Mesendoderm (in vitro differentiated cells): ENCODE measurements around the gene ABI3BP.
"Not testable (repeated sequence)": the region's sequence is repeated elsewhere in the genome, so short reads cannot be mapped to it uniquely, and the experiment has no call there.

Experiments used
- DNase-seq: peaks from one replicate; pipeline ENCODE4 v3.0.0; 2013
- H2AK5ac ChIP-seq: 2 replicates; pipeline ENCODE4 v1.6.1; 2013; ENCODE audit warnings: low read length, inconsistent platforms
- H2BK120ac ChIP-seq: 2 replicates; pipeline ENCODE4 v1.6.1; 2013; ENCODE audit warnings: low read depth, mild to moderate bottlenecking, low read length, moderate library complexity, mixed read lengths
- H2BK15ac ChIP-seq: replicated peaks from 2 replicates; pipeline ENCODE4 v1.6.1; 2013; ENCODE audit warnings: low read depth, mild to moderate bottlenecking, moderate library complexity
- H2BK5ac ChIP-seq: 2 replicates; pipeline ENCODE4 v1.6.1; 2013; ENCODE audit warnings: low read length, inconsistent platforms
- H3K18ac ChIP-seq: 2 replicates; pipeline ENCODE4 v1.6.1; 2013; ENCODE audit warnings: mild to moderate bottlenecking, low read length, mixed read lengths
- H3K23ac ChIP-seq: one replicate; pipeline ENCODE4 v1.6.1; 2013; ENCODE audit warnings: low read length
- H3K27ac ChIP-seq: 2 replicates; pipeline ENCODE4 v1.5.1; 2013; ENCODE audit warnings: low read depth, mild to moderate bottlenecking, inconsistent platforms, low read length, moderate library complexity
- H3K27me3 ChIP-seq: 2 replicates; pipeline ENCODE4 v1.6.1; 2013; ENCODE audit warnings: low read length, control low read depth, mild to moderate bottlenecking, inconsistent platforms; ENCODE audit not compliant: insufficient read depth, poor library complexity
- H3K36me3 ChIP-seq: 2 replicates; pipeline ENCODE4 v1.6.1; 2013; ENCODE audit warnings: low read length, inconsistent platforms; ENCODE audit not compliant: control insufficient read depth, insufficient read depth
- H3K4ac ChIP-seq: one replicate; pipeline ENCODE4 v1.6.1; 2013; ENCODE audit warnings: low read depth, mild to moderate bottlenecking, low read length, moderate library complexity
- H3K4me1 ChIP-seq: 2 replicates; pipeline ENCODE4 v1.6.1; 2013; ENCODE audit warnings: low read depth, low read length, inconsistent platforms; ENCODE audit not compliant: control insufficient read depth
- H3K4me2 ChIP-seq: 2 replicates; pipeline ENCODE4 v1.6.1; 2013; ENCODE audit warnings: low read length
- H3K4me3 ChIP-seq: 2 replicates; pipeline ENCODE4 v1.5.1; 2013; ENCODE audit warnings: mild to moderate bottlenecking, low read length
- H3K56ac ChIP-seq: one replicate; pipeline ENCODE4 v1.6.1; 2013; ENCODE audit warnings: low read length
- H3K79me1 ChIP-seq: 2 replicates; pipeline ENCODE4 v1.6.1; 2013; ENCODE audit warnings: low read length, inconsistent platforms
- H3K79me2 ChIP-seq: 2 replicates; pipeline ENCODE4 v1.6.1; 2013; ENCODE audit warnings: mild to moderate bottlenecking, low read length; ENCODE audit not compliant: control insufficient read depth, insufficient read depth
- H3K9ac ChIP-seq: 2 replicates; pipeline ENCODE4 v1.6.1; 2013; ENCODE audit warnings: low read length, inconsistent platforms
- H4K5ac ChIP-seq: one replicate; pipeline ENCODE4 v1.6.1; 2013; ENCODE audit warnings: low read length
- H4K8ac ChIP-seq: one replicate; pipeline ENCODE4 v1.6.1; 2013; ENCODE audit warnings: low read depth, mild to moderate bottlenecking, control low read depth, low read length, moderate library complexity
- WGBS: extraction: QIAGEN DNeasy Blood & Tissue Kit; methylation state at CpG from one replicate; pipeline ENCODE4 v1.1.7; 2013; ENCODE audit warnings: low lambda C conversion rate, missing lambda C conversion rate; ENCODE audit not compliant: insufficient coverage; ENCODE audit errors: extremely low coverage; 5-methylcytosine and 5-hydroxymethylcytosine counted together

Gene ABI3BP

DNA sequence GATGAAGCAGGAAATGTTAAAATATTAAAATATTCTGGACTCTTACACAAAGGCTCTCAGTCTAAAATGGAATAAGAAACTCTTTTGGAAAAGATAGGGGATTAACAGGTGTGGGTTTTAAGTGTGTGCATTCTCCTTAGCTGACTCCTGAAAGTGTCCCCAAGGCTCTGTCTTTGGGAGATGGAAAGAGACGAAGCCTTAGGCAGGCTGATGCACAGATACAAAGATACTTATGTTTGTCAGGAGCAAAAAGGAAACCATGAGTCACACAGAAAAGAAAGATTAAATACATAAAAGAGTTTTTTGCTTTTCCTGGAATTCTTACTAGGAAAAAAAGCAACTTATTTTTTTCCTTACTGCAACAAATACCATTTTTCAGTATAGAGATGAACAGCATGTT is 23.8 kb upstream of the ABI3BP start:
- Histone ChIP-seq H2BK120ac (no peak overlapping the region), H3K79me2 (no peaks in the 10 kb centered on the region), H3K23ac (no peak overlapping the region), H3K4ac (no peak overlapping the region), H3K56ac (no peak overlapping the region), H3K4me2 (no peak overlapping the region), H3K4me1 (no peaks in the 10 kb centered on the region), H4K5ac (no peak overlapping the region), H2BK15ac (no peak overlapping the region), H3K9ac (no peak overlapping the region), H3K36me3 (no peaks in the 10 kb centered on the region), H3K27me3 (no peaks in the 10 kb centered on the region), H3K79me1 (no peaks in the 10 kb centered on the region), H4K8ac (no peak overlapping the region), H3K4me3 (no peak overlapping the region), H2AK5ac (no peak overlapping the region), H2BK5ac (no peak overlapping the region), H3K27ac (no peak overlapping the region), H3K18ac (no peak overlapping the region)
- no peak for DNase-seq
- WGBS, result no CpG with 5 or more reads among the region's 1 CpG

DNA sequence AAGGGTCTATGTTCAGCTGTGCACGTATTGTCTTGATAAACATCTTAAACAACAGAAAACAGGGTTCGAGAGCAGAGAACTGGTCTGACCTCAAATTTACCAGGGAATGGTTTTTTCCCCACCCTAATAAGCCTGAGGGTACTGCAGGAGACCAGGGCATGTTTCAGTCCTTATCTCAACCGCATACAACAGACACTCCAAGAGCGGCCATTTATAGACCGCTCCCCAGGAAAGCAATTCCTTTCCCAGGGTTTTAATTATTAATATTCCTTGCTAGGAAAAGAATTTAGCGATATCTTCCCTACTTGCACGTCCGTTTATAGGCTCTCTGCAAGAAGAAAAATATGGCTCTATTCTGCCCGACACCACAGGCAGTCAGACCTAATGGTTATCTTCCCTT is 19.1 kb upstream of the ABI3BP start:
- H3K4me3 ChIP-seq, H3K18ac ChIP-seq, H3K27me3 ChIP-seq, H3K4me2 ChIP-seq, H3K56ac ChIP-seq, H3K4ac ChIP-seq, H2BK120ac ChIP-seq, H3K4me1 ChIP-seq, H3K79me2 ChIP-seq, H3K23ac ChIP-seq, H2BK5ac ChIP-seq, H3K27ac ChIP-seq, H3K36me3 ChIP-seq, DNase-seq, H4K5ac ChIP-seq, H3K79me1 ChIP-seq, H3K9ac ChIP-seq, H4K8ac ChIP-seq, H2BK15ac ChIP-seq, H2AK5ac ChIP-seq: not testable (repeated sequence)
- no CpG with 5 or more reads among the region's 9 CpGs for WGBS

DNA sequence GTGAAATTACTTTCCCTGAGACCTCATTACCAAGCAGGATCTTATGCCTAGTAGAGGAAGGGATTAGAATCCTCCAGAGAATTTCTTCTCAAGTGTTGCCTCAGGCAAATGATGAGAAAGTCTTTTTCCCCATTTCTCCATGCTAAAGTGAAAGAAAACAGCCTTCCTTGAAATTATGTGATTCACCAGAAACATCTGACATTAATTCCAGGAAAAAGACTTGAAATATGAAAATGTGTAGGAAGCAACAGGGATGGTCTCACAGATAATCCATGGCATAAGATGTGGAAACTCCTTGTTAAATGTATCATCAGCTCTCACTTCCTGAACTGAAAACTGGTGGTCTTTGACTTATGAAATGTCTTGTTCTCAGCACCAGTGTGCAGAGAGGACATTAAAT is 17.9 kb upstream of the ABI3BP start:
- Histone ChIP-seq H3K9ac (no peak overlapping the region), H3K36me3 (no peaks in the 10 kb centered on the region), H2BK120ac (no peak overlapping the region), H3K4ac (no peak overlapping the region), H2BK5ac (no peak overlapping the region), H4K8ac (no peak overlapping the region), H3K4me1 (no peaks in the 10 kb centered on the region), H3K56ac (no peak overlapping the region), H2BK15ac (no peak overlapping the region), H3K23ac (no peak overlapping the region), H3K4me2 (no peak overlapping the region), H3K18ac (no peak overlapping the region), H3K79me2 (no peaks in the 10 kb centered on the region), H3K27me3 (no peaks in the 10 kb centered on the region), H2AK5ac (no peak overlapping the region), H3K79me1 (no peaks in the 10 kb centered on the region), H3K4me3 (no peak overlapping the region), H3K27ac (no peak overlapping the region), H4K5ac (no peak overlapping the region)
- no peak for DNase-seq

DNA sequence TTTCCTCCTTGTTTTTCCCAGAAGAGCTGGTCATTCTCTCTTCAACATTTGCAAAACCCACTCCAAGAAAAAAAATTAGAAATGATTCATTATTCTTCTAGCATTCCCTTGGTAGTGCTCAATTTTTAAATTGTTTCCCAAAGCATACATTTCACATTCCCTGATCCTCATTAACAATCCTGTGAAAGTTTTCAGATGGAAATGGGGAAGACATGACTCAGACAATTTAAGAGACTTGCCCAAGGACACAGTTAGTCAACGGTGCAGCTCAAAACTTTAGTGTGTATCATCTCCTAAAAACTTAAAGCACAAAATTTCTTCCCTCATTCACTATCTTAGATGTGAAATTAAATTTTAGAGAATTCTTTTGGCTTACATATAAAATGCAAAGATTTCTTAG is 17.1 kb upstream of the ABI3BP start:
- no CpG with 5 or more reads among the region's 1 CpG for WGBS
- Histone ChIP-seq H3K9ac (no peak overlapping the region), H3K4me3 (no peak overlapping the region), H3K4me2 (no peak overlapping the region), H2BK120ac (no peak overlapping the region), H3K27me3 (no peaks in the 10 kb centered on the region), H2BK15ac (no peak overlapping the region), H3K27ac (no peak overlapping the region), H2BK5ac (no peak overlapping the region), H3K18ac (no peak overlapping the region), H4K8ac (no peak overlapping the region), H3K4ac (no peak overlapping the region), H4K5ac (no peak overlapping the region), H3K79me1 (no peaks in the 10 kb centered on the region), H3K36me3 (no peaks in the 10 kb centered on the region), H3K4me1 (no peaks in the 10 kb centered on the region), H2AK5ac (no peak overlapping the region), H3K56ac (no peak overlapping the region), H3K23ac (no peak overlapping the region), H3K79me2 (no peaks in the 10 kb centered on the region)
- no peak for DNase-seq

DNA sequence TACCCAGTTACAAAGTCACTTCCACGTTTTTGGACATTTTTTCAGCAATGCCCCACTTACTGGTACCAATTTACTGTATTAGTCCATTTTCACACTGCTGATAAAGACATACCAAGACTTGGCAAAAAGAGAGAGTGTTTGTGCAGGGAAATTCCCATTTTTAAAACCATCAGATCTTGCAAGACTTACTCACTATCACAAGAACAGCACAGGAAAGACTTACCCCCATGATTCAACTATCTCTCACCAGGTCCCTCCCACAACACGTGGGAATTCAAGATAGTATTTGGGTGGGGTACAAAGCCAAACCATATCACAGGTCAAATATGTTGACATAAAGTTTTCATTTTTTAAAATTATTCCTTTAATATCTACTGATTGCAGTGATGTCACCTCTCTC is 16.2 kb upstream of the ABI3BP start:
- H3K79me2 ChIP-seq, result no peaks in the 10 kb centered on the region

DNA sequence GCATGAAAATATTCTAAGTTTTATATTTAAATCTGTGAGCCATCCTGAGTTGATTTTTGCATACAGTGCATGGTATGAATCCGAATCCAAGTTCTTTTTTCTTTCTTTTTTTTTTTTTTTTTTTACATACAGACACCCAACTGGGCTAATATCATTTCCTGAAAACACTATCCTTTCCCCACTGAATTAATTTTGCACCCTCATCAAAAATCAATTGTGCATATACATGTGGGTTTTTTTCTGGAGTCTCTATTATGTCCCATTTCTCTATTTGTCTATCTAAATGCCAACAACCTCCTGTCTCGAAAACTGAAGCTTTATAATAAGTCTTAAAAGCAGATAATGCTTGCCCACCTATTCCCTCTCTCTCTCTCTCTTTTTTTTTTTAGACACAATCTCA is 5.9 kb upstream of the ABI3BP start:
- H3K4ac ChIP-seq, result no peak overlapping the region
- H3K27ac ChIP-seq, result no peak overlapping the region
- H3K4me1 ChIP-seq, result no peaks in the 10 kb centered on the region
- H4K8ac ChIP-seq, result no peak overlapping the region
- no peak overlapping the region for H2BK120ac ChIP-seq
- no peak overlapping the region for H3K4me3 ChIP-seq
- no CpG with 5 or more reads among the region's 2 CpGs for WGBS
- H3K23ac ChIP-seq, result no peak overlapping the region
- H3K79me1 ChIP-seq, result no peaks in the 10 kb centered on the region
- no peak overlapping the region for H3K4me2 ChIP-seq
- H3K9ac ChIP-seq, result no peak overlapping the region
- DNase-seq, result no peak
- H3K79me2 ChIP-seq, result no peaks in the 10 kb centered on the region
- H3K27me3 ChIP-seq, result no peaks in the 10 kb centered on the region
- H2BK15ac ChIP-seq, result no peak overlapping the region
- H3K56ac ChIP-seq, result no peak overlapping the region
- no peak overlapping the region for H2BK5ac ChIP-seq
- H2AK5ac ChIP-seq, result no peak overlapping the region
- no peak overlapping the region for H3K18ac ChIP-seq
- no peak overlapping the region for H4K5ac ChIP-seq
- no peaks in the 10 kb centered on the region for H3K36me3 ChIP-seq

More for the DNA sequence above, 16.2 kb upstream of the ABI3BP start:
- H3K4me1 ChIP-seq, result no peaks in the 10 kb centered on the region
- no peak for DNase-seq
- no peak overlapping the region for H3K27ac ChIP-seq
- no peak overlapping the region for H4K5ac ChIP-seq
- no peak overlapping the region for H3K18ac ChIP-seq
- H3K4me2 ChIP-seq, result no peak overlapping the region
- no peak overlapping the region for H2AK5ac ChIP-seq
- WGBS, result no CpG with 5 or more reads among the region's 2 CpGs
- H4K8ac ChIP-seq, result no peak overlapping the region
- H3K4ac ChIP-seq, result no peak overlapping the region
- H3K4me3 ChIP-seq, result no peak overlapping the region
- no peaks in the 10 kb centered on the region for H3K36me3 ChIP-seq
- H2BK120ac ChIP-seq, result no peak overlapping the region
- no peaks in the 10 kb centered on the region for H3K79me1 ChIP-seq
- no peak overlapping the region for H2BK15ac ChIP-seq
- H3K9ac ChIP-seq, result no peak overlapping the region
- H3K27me3 ChIP-seq, result no peaks in the 10 kb centered on the region
- no peak overlapping the region for H3K23ac ChIP-seq
- H3K56ac ChIP-seq, result no peak overlapping the region
- H2BK5ac ChIP-seq, result no peak overlapping the region
